ENCODE measurements around the gene NPIPA8.
"Not testable (repeated sequence)": the region's sequence is repeated elsewhere in the genome, so short reads cannot be mapped to it uniquely, and the experiment has no call there.

DNA sequence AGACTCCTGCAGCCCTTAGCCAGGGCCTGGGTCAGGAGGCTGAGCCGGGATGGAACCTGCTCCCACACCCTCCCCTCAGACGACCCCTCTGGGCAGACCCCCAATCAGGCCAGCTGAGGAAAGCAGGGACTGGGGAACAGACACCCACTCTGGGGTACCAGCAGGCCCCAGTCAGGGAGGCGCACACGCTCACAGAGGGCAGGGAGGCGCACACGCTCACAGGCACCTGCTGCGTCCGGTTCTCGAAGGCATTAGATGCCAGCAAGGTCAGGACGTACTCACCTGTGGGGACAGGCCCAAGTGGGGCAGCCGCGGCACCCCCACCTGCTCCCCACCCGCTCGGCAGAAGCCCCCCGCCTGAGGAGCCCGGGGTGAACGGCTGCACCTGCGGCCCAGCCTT lies 8.1 kb upstream of the NPIPA8 start:
- TF ChIP-seq, protein P1, sequence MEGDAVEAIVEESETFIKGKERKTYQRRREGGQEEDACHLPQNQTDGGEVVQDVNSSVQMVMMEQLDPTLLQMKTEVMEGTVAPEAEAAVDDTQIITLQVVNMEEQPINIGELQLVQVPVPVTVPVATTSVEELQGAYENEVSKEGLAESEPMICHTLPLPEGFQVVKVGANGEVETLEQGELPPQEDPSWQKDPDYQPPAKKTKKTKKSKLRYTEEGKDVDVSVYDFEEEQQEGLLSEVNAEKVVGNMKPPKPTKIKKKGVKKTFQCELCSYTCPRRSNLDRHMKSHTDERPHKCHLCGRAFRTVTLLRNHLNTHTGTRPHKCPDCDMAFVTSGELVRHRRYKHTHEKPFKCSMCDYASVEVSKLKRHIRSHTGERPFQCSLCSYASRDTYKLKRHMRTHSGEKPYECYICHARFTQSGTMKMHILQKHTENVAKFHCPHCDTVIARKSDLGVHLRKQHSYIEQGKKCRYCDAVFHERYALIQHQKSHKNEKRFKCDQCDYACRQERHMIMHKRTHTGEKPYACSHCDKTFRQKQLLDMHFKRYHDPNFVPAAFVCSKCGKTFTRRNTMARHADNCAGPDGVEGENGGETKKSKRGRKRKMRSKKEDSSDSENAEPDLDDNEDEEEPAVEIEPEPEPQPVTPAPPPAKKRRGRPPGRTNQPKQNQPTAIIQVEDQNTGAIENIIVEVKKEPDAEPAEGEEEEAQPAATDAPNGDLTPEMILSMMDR (IDR thresholded peaks at IDR 0.05; ENCODE audit: low read depth, low read length), result not testable (repeated sequence)
- not testable (repeated sequence) for TF ChIP-seq EZH2phosphoT487 (IDR thresholded peaks at IDR 0.05; ENCODE audit: low read depth)

All from OCI-LY3 (cell line).